Right cardiac atrium (tissue), 5 donors: ENCODE results near the gene WDR72. TPM values are rescaled to one million over a fixed set of nuclear protein-coding genes. Genes with fewer than 3 reads are reported as not detected.
"Not testable (repeated sequence)": the region's sequence is repeated elsewhere in the genome, so short reads cannot be mapped to it uniquely, and the experiment has no call there.

ENCODE experiments used
- ATAC-seq, 2 donors: fragments of 200-7000 bp; cut with Tn5 transposase; one replicate each; pipeline versions ENCODE4 v1.8.0 to v1.9.1; 2020; ENCODE audit warnings: moderate library complexity in 2 of 2, mild to moderate bottlenecking in 1 of 2
- DNase-seq, 3 donors: peaks; one replicate each; pipeline ENCODE4 v3.0.0-alpha.2; 2020
- H3K27ac ChIP-seq: one replicate; pipeline ENCODE4 v1.5.1; 2013; ENCODE audit warnings: mild to moderate bottlenecking, low read length, control low read depth, moderate library complexity
- H3K27me3 ChIP-seq: one replicate; pipeline ENCODE4 v1.6.1; 2013; ENCODE audit not compliant: control insufficient read depth, insufficient read depth
- H3K4me1 ChIP-seq: one replicate; pipeline ENCODE4 v1.6.1; 2013; ENCODE audit warnings: low read length; ENCODE audit not compliant: control insufficient read depth, insufficient read depth
- H3K4me3 ChIP-seq: one replicate; pipeline ENCODE4 v1.5.1; 2013; ENCODE audit warnings: low read length, control low read depth
- H3K9me3 ChIP-seq: one replicate; pipeline ENCODE4 v1.6.1; 2013; ENCODE audit warnings: low read length; ENCODE audit not compliant: control insufficient read depth
- WGBS: extraction: QIAGEN DNeasy Blood & Tissue Kit; methylation state at CpG from one replicate; pipeline ENCODE4 v1.1.7; 2013; 5-methylcytosine and 5-hydroxymethylcytosine counted together
- intact Hi-C, 4 donors: fragments of 100-400 bp; cut with DNase I; formaldehyde crosslinking; loops; one replicate each; pipeline versions ENCODE4 v1.11.0 to v1.14.0; 2022 to 2023
- long read RNA-seq, 4 donors: library from polyadenylated mRNA; unstranded; transcript quantifications; one replicate each; pipeline ENCODE4 v2.0.0, GENCODE V29; 2020 to 2021
- polyA plus RNA-seq: library from polyadenylated mRNA; stranded (reverse); fragments of 200-250 nt; gene quantifications from one replicate; pipeline ENCODE4 v1.2.3, GENCODE V29; 2013
- total RNA-seq, 4 donors: library from RNA; stranded (reverse); fragmentation: NEBNext Ultra II Directional; extraction: Animal tissue kit (Norgen Biotek cat#: 25700); gene quantifications; one replicate each; pipeline ENCODE4 v1.2.1, GENCODE V29; 2021
- donor health status: healthy with polysubstance abuse.
- donor health status: DM: no; HTN: yes; CAD: no.
- donor health status: DM: no; HTN: no; CAD: no.
- donor health status: DM: no; HTN: yes; CAD: no; lungs with severe emphysema.
- donor health status: DM: yes; HTN: yes; CAD: no.

WDR72 gene
- total RNA-seq: under 1 TPM; 0.11 to 0.31 (median 0.17) TPM
- 0.05 TPM for polyA plus RNA-seq
- long read RNA-seq, donor 1: 0 reads
- long read RNA-seq, donor 2, full-length matches to known transcripts: 1 of 1 reads
- long read RNA-seq, donor 2, partial matches to known transcripts: 0 of 1 reads
- long read RNA-seq, donor 2, other reads (novel, unspliced or antisense): 0 of 1 reads
- long read RNA-seq, donor 3, full-length matches to known transcripts: 1 of 1 reads
- long read RNA-seq, donor 3, partial matches to known transcripts: 0 of 1 reads
- long read RNA-seq, donor 3, other reads (novel, unspliced or antisense): 0 of 1 reads
- long read RNA-seq, donor 4: 0 reads

DNA sequence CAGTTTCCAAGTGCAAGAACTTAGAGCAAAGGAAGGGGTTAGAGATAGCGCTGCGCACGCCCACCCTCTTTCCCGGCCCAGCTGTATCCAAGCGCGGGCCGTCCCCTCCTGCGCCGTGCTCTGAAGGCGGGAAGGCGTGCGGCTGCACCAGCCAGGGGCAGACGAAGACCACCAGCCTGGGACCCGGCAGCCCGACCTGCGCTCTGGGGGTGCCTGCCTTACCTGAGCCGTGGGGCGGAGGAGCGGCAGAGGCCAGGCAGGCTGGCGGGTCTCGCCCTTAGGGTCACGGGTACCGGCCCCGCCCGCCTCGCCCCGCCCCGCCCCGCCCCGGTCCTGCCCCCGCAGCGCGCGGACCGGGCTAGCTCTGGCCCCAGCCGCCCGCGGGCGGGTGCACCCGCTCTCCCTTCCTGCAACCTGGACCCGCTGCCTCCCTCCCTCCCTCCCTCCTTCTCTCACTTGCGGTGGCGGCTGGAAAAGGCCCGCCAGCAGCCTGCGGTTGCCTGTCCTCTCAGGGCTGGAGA lies at the start of gene WDR72:
Gene WDR72 (minus strand): TSS at position 253 of the 521 bp plus-strand sequence. CDS start 26,514 bp downstream, outside the sequence.
- H3K4me3 ChIP-seq: peak within 1 kb of the TSS; percentile 4
- intact Hi-C loops: no loop called here
- peaks cover 3% of the 10 kb centered on the region for H3K27me3 ChIP-seq
- H3K4me1 ChIP-seq: no peaks in the 10 kb centered on the region
- no peaks in the 10 kb centered on the region for H3K9me3 ChIP-seq
- ATAC-seq (peak; percentile 52 to 56), DNase-seq (peak in 2 of 3 donors; percentile 39 to 41)
- 4% methylated on average over 43 of the region's 45 CpGs for WGBS
- H3K27ac ChIP-seq: no peak within 1 kb of the TSS

DNA sequence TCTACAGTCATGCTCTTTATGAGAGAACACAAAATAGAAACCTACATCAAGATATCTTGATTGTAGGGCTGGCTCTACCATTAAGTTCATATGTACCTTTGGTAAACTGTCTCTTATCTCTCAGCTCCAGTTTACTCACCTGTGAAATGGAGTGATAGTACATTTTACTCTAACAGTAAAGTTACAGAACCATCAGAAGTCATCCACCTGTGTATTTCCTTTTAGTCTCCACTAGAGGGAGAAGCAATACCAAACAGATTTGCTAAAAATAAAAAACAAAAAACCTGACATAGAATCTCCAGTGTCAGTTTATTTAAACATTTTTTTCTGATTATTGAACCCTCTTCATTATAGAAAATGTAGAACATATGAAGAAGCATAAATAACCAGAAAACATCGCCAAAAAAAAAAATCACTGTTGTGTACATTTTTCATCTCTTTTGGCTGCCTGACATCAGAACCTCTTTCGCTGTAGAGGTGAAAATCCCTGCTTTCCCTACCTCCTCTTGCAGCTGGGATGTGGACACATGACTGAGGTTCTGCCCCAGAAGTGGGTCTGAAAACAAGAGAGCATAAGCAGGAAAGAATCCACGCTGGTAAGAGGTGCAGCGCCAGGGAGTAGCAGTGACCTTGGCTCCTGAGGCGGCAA lies 48.7 kb upstream of the WDR72 start:
- Histone ChIP-seq H3K4me3 (no peak overlapping the region), H3K9me3 (no peaks in the 10 kb centered on the region), H3K4me1 (no peaks in the 10 kb centered on the region), H3K27ac (no peak overlapping the region), H3K27me3 (no peaks in the 10 kb centered on the region)
- intact Hi-C loops: no loop called here
- ATAC-seq (peak in 1 of 2 donors; percentile 35), DNase-seq (no peak)
- 55% methylated on average over 5 of the region's 5 CpGs for WGBS

DNA sequence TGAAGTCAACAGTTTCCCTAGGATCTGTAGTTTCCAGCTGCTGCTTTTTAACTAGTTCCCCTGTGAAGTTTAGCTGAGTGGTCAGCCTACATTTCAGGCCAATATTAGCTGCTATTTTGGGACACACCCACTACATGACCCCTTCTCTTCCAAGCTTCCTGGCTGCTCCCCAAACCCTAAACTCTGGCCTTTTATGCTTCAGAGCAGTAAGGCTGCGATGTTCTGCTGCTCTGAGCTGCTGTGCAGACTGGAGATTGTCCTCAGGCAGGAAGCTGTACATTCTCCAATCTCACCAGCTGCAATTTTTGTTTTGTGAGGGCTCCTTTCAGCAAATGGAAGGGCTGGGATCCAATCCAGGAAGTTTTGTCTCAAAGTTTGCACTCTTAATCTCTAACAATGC lies 48.0 kb upstream of the WDR72 start:
- DNase-seq (peak in 2 of 3 donors; percentile 30 to 55), ATAC-seq (peak; percentile 65 to 87)
- intact Hi-C loops: no loop called here

DNA sequence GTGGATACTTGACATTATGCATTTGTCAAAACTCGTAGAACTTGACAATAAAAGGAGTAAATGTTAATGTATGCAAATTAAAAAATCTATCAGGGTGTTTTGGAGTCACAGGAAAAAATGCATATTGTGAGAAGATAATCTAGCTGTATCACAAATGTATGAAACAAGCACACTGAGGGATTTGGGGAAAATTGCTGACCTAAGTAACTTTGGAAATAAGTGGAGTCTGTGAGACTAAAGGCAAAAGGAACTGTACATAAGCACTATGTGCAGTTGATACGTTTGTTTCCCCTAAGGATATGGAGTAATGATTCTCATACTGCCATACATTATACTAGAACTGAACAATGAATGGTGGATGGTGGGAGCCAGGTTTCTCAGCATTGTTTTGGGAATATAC lies 43.2 kb upstream of the WDR72 start:
- no peaks in the 10 kb centered on the region for H3K27me3 ChIP-seq
- DNase-seq (no peak), ATAC-seq (no peak)
- H3K9me3 ChIP-seq: no peaks in the 10 kb centered on the region
- H3K4me1 ChIP-seq: no peaks in the 10 kb centered on the region
- intact Hi-C loops: no loop called here
- 26% methylated on average over 2 of the region's 2 CpGs for WGBS
- H3K27ac ChIP-seq: no peak overlapping the region
- no peak overlapping the region for H3K4me3 ChIP-seq

More for the DNA sequence above, 48.0 kb upstream of the WDR72 start:
- Histone ChIP-seq H3K9me3 (no peaks in the 10 kb centered on the region), H3K4me3 (no peak overlapping the region), H3K4me1 (no peaks in the 10 kb centered on the region), H3K27me3 (no peaks in the 10 kb centered on the region), H3K27ac (no peak overlapping the region)
- WGBS: 18% methylated on average over 1 of the region's 1 CpG

DNA sequence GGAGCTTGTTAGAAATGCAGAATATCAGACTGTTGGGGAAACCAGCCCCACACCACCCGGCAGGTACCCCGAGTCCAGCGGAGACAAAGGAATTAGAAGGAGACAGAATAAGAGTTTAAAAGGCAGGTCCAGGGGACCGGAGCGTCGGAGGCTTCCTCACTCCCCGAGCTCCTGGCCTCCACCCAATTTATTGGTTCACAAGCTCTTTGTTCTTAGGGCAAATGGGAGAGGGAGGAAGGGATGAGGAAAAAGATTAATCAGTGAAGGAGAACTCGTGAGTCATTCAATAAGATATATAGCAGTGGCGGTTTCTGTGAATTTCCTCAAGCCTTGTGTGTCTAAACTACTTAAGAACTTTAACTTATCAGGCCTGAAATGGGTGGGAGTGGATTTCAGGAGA lies 32.1 kb upstream of the WDR72 start:
- Histone ChIP-seq H3K9me3 (no peaks in the 10 kb centered on the region), H3K4me1 (no peaks in the 10 kb centered on the region), H3K4me3 (no peak overlapping the region), H3K27ac (no peak overlapping the region), H3K27me3 (no peaks in the 10 kb centered on the region)
- no peak for ATAC-seq
- intact Hi-C loops: no loop called here
- 58% methylated on average over 9 of the region's 9 CpGs for WGBS
- no peak for DNase-seq

DNA sequence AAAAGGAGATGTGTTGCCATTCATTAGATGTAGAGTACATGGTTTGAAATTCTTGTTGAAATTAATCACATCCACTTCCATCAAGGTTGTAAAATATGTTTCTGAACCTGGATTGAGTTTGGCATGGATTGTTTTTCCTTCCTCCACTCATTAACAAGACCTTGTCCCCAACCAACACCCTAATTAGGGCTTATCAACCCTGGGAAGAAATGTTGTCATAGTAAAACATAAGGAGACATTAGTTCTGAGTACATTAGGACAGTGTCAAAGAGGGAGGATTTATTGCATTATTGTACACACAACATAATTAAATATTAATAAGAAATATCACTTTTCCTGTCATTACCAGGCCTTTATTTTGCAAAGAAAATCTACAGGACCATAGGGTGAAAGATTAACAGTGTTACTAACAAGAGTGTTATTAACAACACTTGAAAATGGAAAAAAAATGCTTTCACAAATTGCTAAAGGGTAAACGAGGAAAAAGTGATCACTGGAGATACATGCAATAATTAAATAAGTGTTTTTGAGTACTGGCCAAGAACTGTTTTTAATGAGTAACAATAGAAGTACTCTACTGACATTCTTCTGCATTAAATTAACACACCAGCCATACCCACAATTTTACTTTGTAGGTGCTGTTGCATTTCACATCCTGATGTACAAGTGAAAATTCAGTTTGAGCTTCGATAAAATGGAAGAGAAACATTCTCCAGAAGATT lies 30.4 kb upstream of the WDR72 start:
- no peak for ATAC-seq
- no peak for DNase-seq
- intact Hi-C loops: no loop called here

DNA sequence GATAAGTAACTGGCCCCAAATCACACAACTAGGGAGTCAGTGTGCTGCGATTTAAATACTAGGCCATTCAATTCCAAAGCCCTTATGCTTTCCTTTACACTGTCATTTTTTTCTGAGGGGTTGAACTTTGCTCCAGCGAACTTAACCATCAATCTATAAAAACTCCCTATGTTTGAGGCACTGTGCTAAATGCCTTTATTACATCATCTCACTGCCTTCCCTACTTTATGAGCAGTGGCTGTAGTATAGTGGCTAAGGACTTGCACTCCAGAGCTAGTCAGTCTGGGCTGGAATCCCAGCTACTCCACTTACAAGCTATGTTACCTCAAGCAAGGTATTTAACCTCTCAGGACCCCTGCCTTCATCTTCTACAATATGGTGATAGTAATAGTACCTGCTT lies 26.9 kb upstream of the WDR72 start:
- DNase-seq: no peak
- no peak overlapping the region for H3K27ac ChIP-seq
- H3K4me1 ChIP-seq: no peaks in the 10 kb centered on the region
- intact Hi-C loops: no loop called here
- no peaks in the 10 kb centered on the region for H3K9me3 ChIP-seq
- WGBS: 81% methylated on average over 2 of the region's 2 CpGs
- ATAC-seq: no peak
- no peaks in the 10 kb centered on the region for H3K27me3 ChIP-seq
- no peak overlapping the region for H3K4me3 ChIP-seq

More for the DNA sequence above, 30.4 kb upstream of the WDR72 start:
- 56% methylated on average over 2 of the region's 2 CpGs for WGBS
- no peaks in the 10 kb centered on the region for H3K9me3 ChIP-seq
- no peak overlapping the region for H3K4me3 ChIP-seq
- H3K27ac ChIP-seq: no peak overlapping the region
- H3K4me1 ChIP-seq: no peaks in the 10 kb centered on the region
- H3K27me3 ChIP-seq: no peaks in the 10 kb centered on the region

DNA sequence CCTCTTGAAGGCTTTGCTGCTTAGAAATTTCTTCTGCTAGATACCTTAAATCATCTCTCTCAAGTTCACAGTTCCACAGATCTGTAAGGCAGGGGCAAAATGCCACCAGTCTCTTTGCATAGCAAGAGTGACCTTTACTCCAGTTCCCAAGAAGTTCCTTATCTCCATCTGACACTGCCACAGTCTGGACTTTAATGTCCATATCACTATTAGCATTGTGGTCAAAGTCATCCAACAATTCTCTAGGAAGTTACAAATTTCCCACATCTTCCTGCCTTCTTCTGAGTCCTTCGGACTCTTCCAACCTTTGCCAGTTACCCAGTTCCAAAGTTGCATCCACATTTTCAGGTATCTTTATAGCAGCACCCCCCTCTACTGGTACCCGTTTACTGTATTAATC lies 25.8 kb upstream of the WDR72 start:
- H3K27me3 ChIP-seq, ATAC-seq, H3K4me1 ChIP-seq, intact Hi-C loops, H3K27ac ChIP-seq, H3K9me3 ChIP-seq, DNase-seq, H3K4me3 ChIP-seq: not testable (repeated sequence)
- 85% methylated on average over 2 of the region's 2 CpGs for WGBS

DNA sequence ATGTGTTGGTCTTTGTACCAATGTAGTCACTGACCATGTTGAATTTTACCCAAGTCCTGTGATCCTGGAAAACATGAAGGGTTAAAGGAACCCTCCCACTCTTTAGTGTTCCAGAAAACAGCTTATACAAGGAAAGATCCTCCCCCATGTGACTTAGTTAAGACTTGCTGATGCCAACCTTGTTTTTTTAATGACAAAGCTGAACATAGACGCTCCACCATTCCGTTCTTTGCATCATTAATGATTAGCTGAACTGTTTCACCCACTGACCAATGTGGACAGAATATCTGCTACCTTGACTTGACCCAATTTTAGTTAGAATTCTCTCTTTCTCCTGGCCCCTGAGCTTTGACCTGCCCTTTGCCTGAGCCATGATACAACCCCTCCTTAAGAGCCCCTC lies 3.5 kb upstream of the WDR72 start:
- peaks cover 3% of the 10 kb centered on the region for H3K27me3 ChIP-seq
- no peak for DNase-seq
- intact Hi-C loops: no loop called here
- ATAC-seq: no peak
- H3K27ac ChIP-seq: no peak overlapping the region
- H3K4me1 ChIP-seq: no peaks in the 10 kb centered on the region
- H3K4me3 ChIP-seq: no peak overlapping the region
- H3K9me3 ChIP-seq: no peaks in the 10 kb centered on the region
- 84% methylated on average over 2 of the region's 2 CpGs for WGBS

DNA sequence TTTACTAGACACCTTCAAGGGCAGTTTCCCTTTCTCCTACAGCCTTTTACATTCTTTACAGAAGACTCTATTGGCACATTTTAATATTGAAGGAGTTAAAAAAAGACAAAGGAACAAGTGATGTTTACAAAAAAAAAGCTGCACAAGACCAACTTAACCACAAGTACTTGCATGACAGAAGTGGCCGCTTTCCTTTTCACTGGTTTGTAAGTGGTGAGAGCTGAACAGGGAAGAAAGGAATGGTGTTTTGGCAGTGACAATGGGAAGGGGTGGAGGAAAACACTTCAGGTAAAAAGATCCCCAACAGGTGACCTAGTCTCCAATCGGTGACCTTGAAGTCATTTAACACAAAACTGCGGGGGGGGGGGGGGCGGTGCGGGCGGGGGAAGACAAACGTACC lies 1.1 kb downstream of the WDR72 start:
- Histone ChIP-seq H3K4me1 (no peaks in the 10 kb centered on the region), H3K4me3 (no peak overlapping the region), H3K27ac (no peak overlapping the region), H3K9me3 (no peaks in the 10 kb centered on the region), H3K27me3 (peaks cover 3% of the 10 kb centered on the region)
- WGBS: 41% methylated on average over 7 of the region's 7 CpGs
- ATAC-seq (no peak), DNase-seq (no peak)
- intact Hi-C loops: no loop called here

DNA sequence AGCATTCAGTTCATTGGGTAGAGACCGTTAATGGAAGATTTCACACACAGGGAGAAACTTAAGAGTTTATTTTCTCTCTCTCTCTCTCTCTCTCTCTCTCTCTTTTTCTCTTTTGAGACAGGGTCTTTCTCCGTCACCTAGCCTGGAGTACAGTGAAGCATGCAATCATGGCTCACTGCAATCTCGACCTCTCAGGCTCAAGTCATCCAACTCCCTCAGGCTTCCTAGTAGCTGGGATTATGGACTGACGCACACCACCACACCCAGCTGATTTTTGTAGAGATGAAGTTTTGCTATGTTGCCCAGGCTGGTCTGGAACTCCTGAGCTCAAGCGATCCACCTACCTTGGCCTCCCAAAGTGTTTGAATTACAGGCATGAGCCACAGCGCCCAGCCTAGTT lies 1.6 kb downstream of the WDR72 start:
- H3K4me1 ChIP-seq: no peaks in the 10 kb centered on the region
- intact Hi-C loops: no loop called here
- no peak overlapping the region for H3K27ac ChIP-seq
- no peak for ATAC-seq
- DNase-seq: no peak
- H3K4me3 ChIP-seq: no peak overlapping the region
- peaks cover 3% of the 10 kb centered on the region for H3K27me3 ChIP-seq
- H3K9me3 ChIP-seq: no peaks in the 10 kb centered on the region
- WGBS: 87% methylated on average over 6 of the region's 6 CpGs
